ENCODE data around the gene SLC31A1.

DNA sequence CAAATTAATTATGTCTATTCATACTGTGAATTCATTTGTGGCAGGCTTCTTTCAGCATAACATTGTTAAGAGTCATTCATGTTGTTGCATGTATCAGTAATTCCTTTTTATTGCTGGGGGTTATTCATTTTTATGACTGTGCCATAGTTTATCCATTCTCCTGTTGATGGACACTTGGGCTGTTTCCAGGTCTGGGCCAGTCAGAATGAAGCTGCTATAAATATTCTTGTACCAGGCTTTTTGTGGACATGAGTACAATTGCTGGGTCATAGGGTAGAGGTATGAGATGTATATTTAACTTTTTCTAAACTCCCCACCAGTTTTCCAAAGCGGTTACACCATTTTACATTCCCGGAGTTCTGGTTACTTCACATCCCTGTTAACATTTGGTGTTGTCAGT lies 67.7 kb downstream of the SLC31A1 start:
- TF ChIP-seq CTCF (IDR thresholded peaks at IDR 0.05; ENCODE audit: insufficient read depth, low read length, poor library complexity, severe bottlenecking): no peak
- TF ChIP-seq EZH2phosphoT487 (conservative IDR thresholded peaks at IDR 0.05; ENCODE audit: low read length): no peak
